DOHH2 (cell line): ENCODE results near the gene ANKMY1.

Experiments used
- H3F3A ChIP-seq: fragments of 200-600 bp; sonication (generic), shearing (Covaris generic); 2 replicates; pipeline ENCODE4 v1.6.0; 2016; ENCODE audit warnings: antibody characterized with exemption, mild to moderate bottlenecking; ENCODE audit not compliant: control insufficient read depth, insufficient read depth
- H3K27ac ChIP-seq: fragments of 200-600 bp; sonication (generic); 2 replicates; pipeline ENCODE4 v1.5.1; 2014; ENCODE audit warnings: low read depth, mild to moderate bottlenecking, low read length, moderate library complexity
- H3K27me3 ChIP-seq: fragments of 200-600 bp; sonication (generic); 2 replicates; pipeline ENCODE4 v1.6.1; 2014; ENCODE audit warnings: mild to moderate bottlenecking, low read length, mixed read lengths; ENCODE audit not compliant: control insufficient read depth
- H3K36me3 ChIP-seq: fragments of 200-600 bp; sonication (generic); 2 replicates; pipeline ENCODE4 v1.6.1; 2014; ENCODE audit warnings: mild to moderate bottlenecking, low read length, moderate library complexity, mixed read lengths; ENCODE audit not compliant: control insufficient read depth
- H3K4me1 ChIP-seq: fragments of 200-600 bp; sonication (generic); 2 replicates; pipeline ENCODE4 v1.6.1; 2014; ENCODE audit warnings: mild to moderate bottlenecking, low read length, mixed read lengths; ENCODE audit not compliant: control insufficient read depth
- H3K4me2 ChIP-seq: fragments of 200-600 bp; sonication (generic); 2 replicates; pipeline ENCODE4 v1.6.0; 2014; ENCODE audit warnings: mild to moderate bottlenecking, low read length, moderate library complexity
- H3K4me3 ChIP-seq: fragments of 200-600 bp; sonication (generic); 2 replicates; pipeline ENCODE4 v1.5.1; 2014; ENCODE audit warnings: mild to moderate bottlenecking, low read length, mixed read lengths
- H3K79me2 ChIP-seq: fragments of 200-600 bp; sonication (generic); 2 replicates; pipeline ENCODE4 v1.6.1; 2014; ENCODE audit warnings: mild to moderate bottlenecking, low read length, mixed read lengths; ENCODE audit not compliant: control insufficient read depth
- H3K9me2 ChIP-seq: fragments of 200-600 bp; sonication (generic); replicated peaks from 2 replicates; pipeline ENCODE4 v1.6.1; 2014; ENCODE audit warnings: mild to moderate bottlenecking, low read length, mixed read lengths; ENCODE audit not compliant: control insufficient read depth
- H3K9me3 ChIP-seq: fragments of 200-600 bp; sonication (generic); 2 replicates; pipeline ENCODE4 v1.6.1; 2014; ENCODE audit warnings: antibody characterized with exemption, low read length, mixed read lengths; ENCODE audit not compliant: control insufficient read depth, insufficient read depth
- H4K20me1 ChIP-seq: fragments of 200-600 bp; sonication (generic); 2 replicates; pipeline ENCODE4 v1.6.0; 2014; ENCODE audit warnings: low read depth, mild to moderate bottlenecking, antibody characterized with exemption, low read length, moderate library complexity; ENCODE audit not compliant: control insufficient read depth, insufficient read depth
- CTCF ChIP-seq: fragments of 200-600 bp; sonication (generic); IDR thresholded peaks from one replicate; pipeline ENCODE4 v1.5.1; 2014; ENCODE audit warnings: antibody characterized with exemption, mild to moderate bottlenecking, low read depth, low read length; ENCODE audit not compliant: poor library complexity, severe bottlenecking
- EZH2phosphoT487 ChIP-seq: fragments of 200-600 bp; sonication (generic); IDR thresholded peaks from 2 replicates; pipeline ENCODE4 v1.6.1; 2017; ENCODE audit warnings: borderline replicate concordance, mild to moderate bottlenecking, antibody characterized with exemption, low read length, moderate library complexity, mixed read lengths

The ANKMY1 gene

GRCh38 chr2:240593703-240594451 lies 36.1 kb upstream of the ANKMY1 start:
- no peak overlapping the region for H3K27ac ChIP-seq
- no peak overlapping the region for H3K4me2 ChIP-seq
- TF ChIP-seq EZH2phosphoT487 = no peak
- no peak for TF ChIP-seq CTCF
- H3K9me3 ChIP-seq = no peaks in the 10 kb centered on the region
- H3K79me2 ChIP-seq = peaks cover 66% of the 10 kb centered on the region
- H3K36me3 ChIP-seq = peaks cover 47% of the 10 kb centered on the region
- H3K4me1 ChIP-seq = no peaks in the 10 kb centered on the region
- H4K20me1 ChIP-seq = no peaks in the 10 kb centered on the region
- H3K9me2 ChIP-seq = no peaks in the 10 kb centered on the region
- no peak overlapping the region for H3K4me3 ChIP-seq
- no peaks in the 10 kb centered on the region for H3K27me3 ChIP-seq
- H3F3A ChIP-seq = no peaks in the 10 kb centered on the region

GRCh38 chr2:240593026-240593702 lies 35.4 kb upstream of the ANKMY1 start:
- no peak overlapping the region for H3K4me2 ChIP-seq
- no peaks in the 10 kb centered on the region for H3K9me2 ChIP-seq
- no peaks in the 10 kb centered on the region for H3K9me3 ChIP-seq
- H3K36me3 ChIP-seq = peaks cover 42% of the 10 kb centered on the region
- peaks cover 6% of the 10 kb centered on the region for H3K4me1 ChIP-seq
- H3F3A ChIP-seq = no peaks in the 10 kb centered on the region
- H3K27ac ChIP-seq = no peak overlapping the region
- no peaks in the 10 kb centered on the region for H3K27me3 ChIP-seq
- H4K20me1 ChIP-seq = 0 out of 2 replicates have a peak, but pooled peaks cover 4% of the 10 kb centered on the region
- H3K4me3 ChIP-seq = no peak overlapping the region
- TF ChIP-seq CTCF (no peak), EZH2phosphoT487 (no peak)
- peaks cover 73% of the 10 kb centered on the region for H3K79me2 ChIP-seq

GRCh38 chr2:240591784-240592183 lies 34.0 kb upstream of the ANKMY1 start:
- H3K9me2 ChIP-seq = no peaks in the 10 kb centered on the region
- H3K36me3 ChIP-seq = peaks cover 39% of the 10 kb centered on the region
- H3K9me3 ChIP-seq = no peaks in the 10 kb centered on the region
- H4K20me1 ChIP-seq = peaks cover 13% of the 10 kb centered on the region
- H3K79me2 ChIP-seq = peaks cover 87% of the 10 kb centered on the region
- TF ChIP-seq EZH2phosphoT487 (no peak), CTCF (no peak)
- H3K27ac ChIP-seq = no peak overlapping the region
- H3K4me3 ChIP-seq = no peak overlapping the region
- peaks cover 16% of the 10 kb centered on the region for H3K4me1 ChIP-seq
- H3K4me2 ChIP-seq = no peak overlapping the region
- no peaks in the 10 kb centered on the region for H3K27me3 ChIP-seq
- no peaks in the 10 kb centered on the region for H3F3A ChIP-seq
